Osteoblast (primary cell): ENCODE measurements around the gene FBXO2. TPM values are rescaled to one million over a fixed set of nuclear protein-coding genes. Genes with fewer than 3 reads are reported as not detected.
A peak's percentile ranks its signal among the peaks of the same experiment; 100 is the strongest.

Experiments used
- DNase-seq: peaks from one replicate; pipeline ENCODE4 v3.0.0; 2011; ENCODE audit warnings: low spot score, mixed read lengths; ENCODE audit not compliant: insufficient read length; ENCODE audit errors: missing footprints
- H2AFZ ChIP-seq: 2 replicates; pipeline ENCODE4 v1.6.0; 2011; ENCODE audit warnings: mild to moderate bottlenecking, low read length
- H3K27ac ChIP-seq: 2 replicates; pipeline ENCODE4 v1.5.1; 2011; ENCODE audit warnings: mild to moderate bottlenecking, low read depth, low read length, moderate library complexity
- H3K27me3 ChIP-seq: 2 replicates; pipeline ENCODE4 v1.6.0; 2012; ENCODE audit warnings: mild to moderate bottlenecking, control low read depth, inconsistent platforms, low read length, moderate library complexity; ENCODE audit not compliant: insufficient read depth
- H3K36me3 ChIP-seq: 2 replicates; pipeline ENCODE4 v1.5.1; 2011; ENCODE audit warnings: mild to moderate bottlenecking, low read length, control low read depth, moderate library complexity; ENCODE audit not compliant: insufficient read depth
- H3K4me1 ChIP-seq: 2 replicates; pipeline ENCODE4 v1.5.1; 2011; ENCODE audit warnings: mild to moderate bottlenecking, low read length, control low read depth, moderate library complexity; ENCODE audit not compliant: insufficient read depth
- H3K4me2 ChIP-seq: 2 replicates; pipeline ENCODE4 v1.6.0; 2011; ENCODE audit warnings: mild to moderate bottlenecking, low read length; ENCODE audit not compliant: insufficient read depth
- H3K4me3 ChIP-seq: fragments of 200-600 bp; sonication (generic); 3 replicates; pipeline ENCODE4 v1.5.1; 2012; ENCODE audit warnings: mild to moderate bottlenecking, low read length, inconsistent platforms; ENCODE audit not compliant: insufficient read depth
- H3K79me2 ChIP-seq: 2 replicates; pipeline ENCODE4 v1.6.0; 2012; ENCODE audit warnings: mild to moderate bottlenecking, low read length, control low read depth, inconsistent platforms; ENCODE audit not compliant: insufficient read depth
- H3K9me3 ChIP-seq: 2 replicates; pipeline ENCODE4 v1.5.1; 2011; ENCODE audit warnings: low read depth, low read length, control low read depth
- H4K20me1 ChIP-seq: 2 replicates; pipeline ENCODE4 v1.6.0; 2012; ENCODE audit warnings: mild to moderate bottlenecking, low read length, control low read depth; ENCODE audit not compliant: insufficient read depth
- CTCF ChIP-seq: IDR thresholded peaks from 2 replicates; pipeline ENCODE4 v1.5.1; 2011; ENCODE audit warnings: mild to moderate bottlenecking, low read depth, low read length, moderate library complexity; ENCODE audit errors: extremely low read depth
- total RNA-seq: library from RNA; depleted of rRNA; stranded (reverse); fragments of >200 nt; gene quantifications from 2 replicates; pipeline ENCODE4 v1.2.3, GENCODE V29; 2012

The FBXO2 gene
- total RNA-seq, 1 donor, result 0.36 TPM

DNA sequence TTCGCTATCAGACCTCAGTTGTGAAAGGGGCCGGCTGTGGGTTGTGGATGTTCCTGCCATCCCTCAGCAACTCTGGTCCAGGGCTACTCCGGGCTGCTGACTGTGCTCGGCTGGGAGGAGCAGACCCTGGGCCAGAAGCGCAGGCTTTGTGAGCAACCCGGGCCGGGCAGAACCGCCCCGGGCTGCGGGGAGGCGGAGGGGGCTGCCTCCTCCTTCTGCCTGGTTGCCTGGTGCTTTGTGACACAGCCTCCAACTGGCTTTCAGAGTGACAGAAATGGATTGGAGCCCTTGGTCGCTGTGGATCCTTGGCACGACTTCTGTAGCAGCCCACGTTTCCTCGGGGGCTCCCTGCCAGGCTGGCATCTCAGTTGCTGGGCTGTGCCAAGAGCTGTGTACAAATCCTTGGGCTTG, 47.3 kb upstream of the FBXO2 start:
- Histone ChIP-seq H3K9me3 (no peaks in the 10 kb centered on the region), H3K4me3 (no peak overlapping the region), H3K27me3 (peaks cover 68% of the 10 kb centered on the region), H2AFZ (no peak overlapping the region), H3K4me2 (no peak overlapping the region), H3K27ac (no peak overlapping the region), H3K79me2 (no peaks in the 10 kb centered on the region), H3K4me1 (no peaks in the 10 kb centered on the region), H3K36me3 (no peaks in the 10 kb centered on the region), H4K20me1 (no peaks in the 10 kb centered on the region)
- DNase-seq, result peak; percentile 47
- TF ChIP-seq CTCF, result no peak

- Histone ChIP-seq H3K27me3 (peaks cover 65% of the 10 kb centered on the region), H3K36me3 (no peaks in the 10 kb centered on the region), H4K20me1 (no peaks in the 10 kb centered on the region), H3K27ac (no peak overlapping the region), H3K4me3 (no peak overlapping the region), H3K4me1 (no peaks in the 10 kb centered on the region), H3K9me3 (no peaks in the 10 kb centered on the region), H3K79me2 (no peaks in the 10 kb centered on the region), H3K4me2 (no peak overlapping the region), H2AFZ (no peak overlapping the region)
- peak; percentile 77 for DNase-seq
- no peak for TF ChIP-seq CTCF
Observed at GRCh38 chr1:11700601-11701467, 46.6 kb upstream of the FBXO2 start.

DNA sequence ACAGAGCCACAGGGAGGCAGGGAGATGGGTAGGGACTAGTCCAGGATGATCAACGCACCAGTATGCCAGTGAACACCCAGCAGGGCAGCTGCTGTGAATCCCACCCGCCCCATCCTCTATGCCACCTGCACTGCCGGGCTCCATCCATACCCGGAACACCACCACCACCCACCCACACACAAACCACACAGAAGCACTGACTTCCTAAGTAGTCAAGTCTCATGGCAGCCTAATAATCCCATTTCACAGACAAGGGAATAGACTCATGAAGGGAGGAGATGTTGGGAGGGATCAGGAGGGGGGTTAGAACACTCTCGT, 43.6 kb upstream of the FBXO2 start:
- H3K9me3 ChIP-seq, result no peaks in the 10 kb centered on the region
- no peak overlapping the region for H2AFZ ChIP-seq
- no peaks in the 10 kb centered on the region for H3K79me2 ChIP-seq
- H3K36me3 ChIP-seq, result no peaks in the 10 kb centered on the region
- no peak overlapping the region for H3K4me2 ChIP-seq
- H3K27me3 ChIP-seq, result peaks cover 56% of the 10 kb centered on the region
- no peak overlapping the region for H3K4me3 ChIP-seq
- no peaks in the 10 kb centered on the region for H4K20me1 ChIP-seq
- H3K4me1 ChIP-seq, result peaks cover 9% of the 10 kb centered on the region
- peak; percentile 65 for DNase-seq
- no peak overlapping the region for H3K27ac ChIP-seq
- no peak for TF ChIP-seq CTCF

- Histone ChIP-seq H3K4me1 (peaks cover 12% of the 10 kb centered on the region), H4K20me1 (peaks cover 2% of the 10 kb centered on the region), H3K4me3 (no peak overlapping the region), H3K27me3 (peaks cover 61% of the 10 kb centered on the region), H3K9me3 (no peaks in the 10 kb centered on the region), H3K27ac (no peak overlapping the region), H3K4me2 (no peak overlapping the region), H2AFZ (no peak overlapping the region), H3K36me3 (no peaks in the 10 kb centered on the region), H3K79me2 (no peaks in the 10 kb centered on the region)
- peak; percentile 54 for DNase-seq
- TF ChIP-seq CTCF, result no peak
Observed at GRCh38 chr1:11697188-11697892, 43.1 kb upstream of the FBXO2 start.
